B cell (primary cell): ENCODE results near the gene HOXB3. TPM values are rescaled to one million over a fixed set of nuclear protein-coding genes. Genes with fewer than 3 reads are reported as not detected.

Experiments used
- ATAC-seq: fragments of 200-7000 bp; cut with Tn5 transposase; one replicate; pipeline ENCODE4 v1.10.0; 2021; ENCODE audit warnings: low read depth, mild to moderate bottlenecking, moderate number of reproducible peaks, moderate library complexity
- CTCF ChIA-PET: fragments of 350-600 bp; sonication (Branson Sonifier 250); formaldehyde crosslinking; loops from one replicate; lab custom pipeline; 2021; ENCODE audit warnings: antibody characterized with exemption, inconsistent platforms; lab: Charles Lee
- POLR2A ChIA-PET: fragments of 350-600 bp; sonication (Branson Sonifier 250); formaldehyde crosslinking; loops from one replicate; lab custom pipeline; 2021; ENCODE audit warnings: antibody characterized with exemption; lab: Charles Lee
- DNase-seq: peaks from one replicate; pipeline ENCODE4 v3.0.0; 2013
- H2AFZ ChIP-seq: 2 replicates; pipeline ENCODE4 v1.6.1; 2012; ENCODE audit warnings: mild to moderate bottlenecking, low read depth, low read length; ENCODE audit not compliant: insufficient read depth, poor library complexity, severe bottlenecking
- H3K27ac ChIP-seq, 2 donors: 1 replicate in 1 of 2; 2 replicates in 1 of 2; pipeline ENCODE4 v1.5.1; 2012 to 2013; ENCODE audit warnings: low read length in 2 of 2, mild to moderate bottlenecking in 2 of 2, moderate library complexity in 1 of 2
- H3K27me3 ChIP-seq, 4 experiments: fragments of 200-600 bp in 1 of 4; sonication (generic) in 1 of 4; replicated peaks in 1 of 4; 1 replicate in 2 of 4; 2 replicates in 2 of 4; pipeline versions ENCODE4 v1.6.1 to v1.7.0; 2013 to 2016; ENCODE audit warnings: low read length in 3 of 4, mild to moderate bottlenecking in 2 of 4, mixed read lengths in 1 of 4, moderate library complexity in 1 of 4; ENCODE audit not compliant: insufficient read depth in 4 of 4, control insufficient read depth in 3 of 4; ENCODE audit errors: control extremely low read depth in 1 of 4
- H3K36me3 ChIP-seq, 2 experiments: replicated peaks in 1 of 2; 1 replicate in 1 of 2; 2 replicates in 1 of 2; pipeline versions ENCODE4 v1.6.1 to v1.7.1; 2013; ENCODE audit warnings: low read length in 1 of 2; ENCODE audit not compliant: insufficient read depth in 2 of 2, control insufficient read depth in 1 of 2; ENCODE audit errors: control extremely low read depth in 1 of 2, extremely low read depth in 1 of 2
- H3K4me1 ChIP-seq, 2 donors: fragments of 200-600 bp in 1 of 2; sonication (generic) in 1 of 2; 1 replicate in 1 of 2; 2 replicates in 1 of 2; pipeline versions ENCODE4 v1.5.1 to v1.6.1; 2013 to 2017; ENCODE audit warnings: low read length in 2 of 2; ENCODE audit not compliant: control insufficient read depth in 2 of 2, insufficient read depth in 2 of 2
- H3K4me2 ChIP-seq: replicated peaks from 2 replicates; pipeline ENCODE3; 2012; ENCODE audit warnings: mild to moderate bottlenecking, low read depth, low read length; ENCODE audit not compliant: poor library complexity, severe bottlenecking
- H3K4me3 ChIP-seq, 5 experiments: fragments of 200-600 bp in 1 of 5; sonication (generic) in 1 of 5; 1 replicate in 3 of 5; 2 replicates in 2 of 5; pipeline versions ENCODE4 v1.5.1 to v1.7.0; 2011 to 2016; ENCODE audit warnings: low read length in 4 of 5, mild to moderate bottlenecking in 4 of 5, low read depth in 2 of 5, control low read depth in 1 of 5, moderate library complexity in 1 of 5; ENCODE audit not compliant: insufficient read depth in 1 of 5; ENCODE audit errors: control extremely low read depth in 1 of 5, extremely low read depth in 1 of 5
- H3K79me2 ChIP-seq: fragments of 200-600 bp; sonication (generic); one replicate; pipeline ENCODE4 v1.6.0; 2016; ENCODE audit warnings: low read length; ENCODE audit not compliant: control insufficient read depth, insufficient read depth
- H3K9ac ChIP-seq: fragments of 200-600 bp; sonication (generic); 2 replicates; pipeline ENCODE4 v1.6.1; 2017; ENCODE audit warnings: mild to moderate bottlenecking, low read length, moderate library complexity
- H3K9me3 ChIP-seq, 3 donors: one replicate each; pipeline versions ENCODE4 v1.6.1 to v1.7.1; 2013; ENCODE audit warnings: low read length in 2 of 3; ENCODE audit not compliant: control insufficient read depth in 2 of 3, insufficient read depth in 1 of 3; ENCODE audit errors: control extremely low read depth in 1 of 3
- H4K20me1 ChIP-seq: 2 replicates; pipeline ENCODE4 v1.6.0; 2012; ENCODE audit warnings: mild to moderate bottlenecking, low read length; ENCODE audit not compliant: insufficient read depth, control insufficient read depth, poor library complexity, severe bottlenecking
- H3K27ac Mint-ChIP-seq: one replicate; pipeline ENCODE4 v1.8.0; 2021; ENCODE audit warnings: mixed read lengths
- H3K27me3 Mint-ChIP-seq: one replicate; pipeline ENCODE4 v1.8.0; 2021; ENCODE audit warnings: mixed read lengths
- H3K4me1 Mint-ChIP-seq: one replicate; pipeline ENCODE4 v1.8.0; 2021; ENCODE audit warnings: mixed read lengths
- H3K4me3 Mint-ChIP-seq: one replicate; pipeline ENCODE4 v1.8.0; 2021; ENCODE audit warnings: mixed read lengths
- H3K9me3 Mint-ChIP-seq: one replicate; pipeline ENCODE4 v1.8.0; 2022; ENCODE audit warnings: mixed read lengths; ENCODE audit not compliant: insufficient read depth
- CTCF ChIP-seq: fragments of 200-600 bp; IDR thresholded peaks from one replicate; pipeline ENCODE4 v1.8.0; 2022; ENCODE audit warnings: antibody characterized with exemption, mild to moderate bottlenecking
- EZH2 ChIP-seq: IDR thresholded peaks from 2 replicates; pipeline ENCODE4 v1.6.1; 2012; ENCODE audit warnings: borderline replicate concordance, low read depth, mild to moderate bottlenecking, moderate library complexity, low read length; ENCODE audit not compliant: insufficient read depth, poor library complexity, severe bottlenecking
- WGBS: methylation state at CpG from one replicate; pipeline ENCODE4 v1.1.5; 2013; ENCODE audit warnings: missing lambda C conversion rate; ENCODE audit not compliant: insufficient coverage; 5-methylcytosine and 5-hydroxymethylcytosine counted together
- intact Hi-C: fragments of 100-400 bp; cut with micrococcal nuclease; formaldehyde crosslinking; loops from one replicate; pipeline ENCODE4 v1.10.0; 2022
- polyA plus RNA-seq: library from polyadenylated mRNA; depleted of rRNA; stranded (reverse); fragments of >200 nt; gene quantifications from 2 replicates; pipeline ENCODE4 v1.2.3, GENCODE V29; 2012
- total RNA-seq, 2 donors: library from RNA; stranded (reverse); fragments of 120-200 nt in 1 of 2; gene quantifications; 1 replicate in 1 of 2; 2 replicates in 1 of 2; pipeline versions ENCODE4 v1.2.3 to v1.2.4, GENCODE V29; 2013 to 2022

HOXB3 gene
- total and polyA plus RNA-seq, 2 donors (not counting 1 experiment from before 2014, with no cell fraction given) = 3.0 to 4.0 TPM

GRCh38 chr17:48574505-48575065 lies 15.5 kb downstream of the HOXB3 start:
- Mint-ChIP-seq H3K4me3 (no peak overlapping the region), H3K4me1 (peaks cover 28% of the 10 kb centered on the region)
- no peaks in the 10 kb centered on the region for H3K36me3 ChIP-seq

More at GRCh38 chr17:48574505-48575065, 15.5 kb downstream of the HOXB3 start:
- ChIA-PET CTCF (interaction anchor here (1.0 to 1.2 kb wide), 2 partner anchors 19 to 225 kb away, joined by 3 to 4 read pairs; partner anchors contain the start of gene HOXB5), POLR2A (no interaction called here)
- ATAC-seq (no peak), DNase-seq (no peak)
- Histone ChIP-seq H3K79me2 (no peaks in the 10 kb centered on the region), H4K20me1 (no peaks in the 10 kb centered on the region), H2AFZ (no peak overlapping the region), H3K9ac (no peak overlapping the region), H3K4me1 (peaks cover 27 to 30% of the 10 kb centered on the region in 2 donors), H3K4me3 (no peak overlapping the region), H3K9me3 (peaks cover 0 to 14% (median 0%) of the 10 kb centered on the region in 3 donors), H3K4me2 (no peak overlapping the region), H3K27ac (no peak overlapping the region), H3K27me3 (peaks cover 0 to 43% (median 19%) of the 10 kb centered on the region in 4 experiments)
- intact Hi-C loops = loop anchor here (5.0 kb wide), 1 partner anchor 38 kb away; the partner anchor contains the start of gene HOXB7
- H3K27ac Mint-ChIP-seq = no peak overlapping the region
- TF ChIP-seq CTCF (no peak), EZH2 (no peak)
- peaks cover 17% of the 10 kb centered on the region for H3K27me3 Mint-ChIP-seq
- H3K9me3 Mint-ChIP-seq = no peaks in the 10 kb centered on the region
- 92% methylated on average over 6 of the region's 8 CpGs for WGBS
